Measurements from ENCODE around the gene TNP2.
"Not testable (repeated sequence)": the region's sequence is repeated elsewhere in the genome, so short reads cannot be mapped to it uniquely, and the experiment has no call there.

Gene TNP2

GRCh38 chr16:11299865-11300559 lies 30.9 kb upstream of the TNP2 start:
- no peak for DNase-seq

GRCh38 chr16:11298950-11299547 lies 29.9 kb upstream of the TNP2 start:
- not testable (repeated sequence) for DNase-seq

GRCh38 chr16:11298143-11298900 lies 29.2 kb upstream of the TNP2 start:
- no peak for DNase-seq

GRCh38 chr16:11297492-11298142 lies 28.5 kb upstream of the TNP2 start:
- DNase-seq = peak; percentile 33

- no peak for DNase-seq
These were observed 27.8 kb upstream of the TNP2 start for GRCh38 chr16:11296706-11297491.

- no peak for DNase-seq
These were observed 27.2 kb upstream of the TNP2 start for GRCh38 chr16:11296351-11296705.

- DNase-seq = no peak
These were observed 26.5 kb upstream of the TNP2 start for GRCh38 chr16:11295672-11296071.

- DNase-seq = no peak
These were observed 23.1 kb upstream of the TNP2 start for GRCh38 chr16:11292076-11292748.

- DNase-seq = no peak
These were observed 22.1 kb upstream of the TNP2 start for GRCh38 chr16:11291091-11291703.

GRCh38 chr16:11290102-11290893 lies 21.2 kb upstream of the TNP2 start:
- no peak for DNase-seq

- not testable (repeated sequence) for DNase-seq
These were observed 20.6 kb upstream of the TNP2 start for GRCh38 chr16:11289696-11290095.

- no peak for DNase-seq
These were observed 20.1 kb upstream of the TNP2 start for GRCh38 chr16:11289202-11289601.

- no peak for DNase-seq
These were observed 16.7 kb upstream of the TNP2 start for GRCh38 chr16:11285842-11286241.

- no peak for DNase-seq
These were observed 14.7 kb upstream of the TNP2 start for GRCh38 chr16:11283820-11284248.

- no peak for DNase-seq
These were observed 11.7 kb upstream of the TNP2 start, which contains the start of gene PRM1 for GRCh38 chr16:11280616-11281522. Gene PRM1 (minus strand): TSS chr16:11281330. CDS start chr16:11281238, 92 bp downstream.

GRCh38 chr16:11278681-11279628 lies 9.8 kb upstream of the TNP2 start:
- no peak for DNase-seq

GRCh38 chr16:11277607-11278337 lies 8.6 kb upstream of the TNP2 start:
- DNase-seq = no peak

Measured in SHP77 treated with DMSO at 0.1 percent for 48 hours (cell line).